ENCODE results near the gene ARHGAP26. TPM values are rescaled to one million over a fixed set of nuclear protein-coding genes. Genes with fewer than 3 reads are reported as not detected.

ARHGAP26 gene
- total and polyA plus RNA-seq, 7 experiments from 2014 or later, result 10.5 to 123 (median 22.7) TPM

GRCh38 chr5:142845402-142845921 is 75.3 kb downstream of the ARHGAP26 start:
- peaks cover 0 to 2% (median 0%) of the 10 kb centered on the region in 5 donors for H3K27me3 Mint-ChIP-seq
- POLR2A ChIA-PET, result interaction anchor here (0.7 kb wide), 1 partner anchor 81 kb away, joined by 3 read pairs; no protein-coding TSS in a partner anchor
- intact Hi-C loops (cut with micrococcal nuclease), result loop anchor here in 1 of 2 donors (5.0 kb wide), 1 partner anchor 73 kb away; the partner anchor contains the start of gene ARHGAP26

GRCh38 chr5:142845954-142846398 is 75.8 kb downstream of the ARHGAP26 start:
- no peaks in the 10 kb centered on the region for H3K36me3 ChIP-seq (ENCODE audit: control insufficient read depth in 2 of 3, insufficient read depth in 3 of 3, low read length in 3 of 3)
- H3K27ac ChIP-seq (ENCODE audit: low read depth, low read length), result no peak overlapping the region
- H3K9me3 ChIP-seq (ENCODE audit: control insufficient read depth in 2 of 3, low read length in 3 of 3), result no peaks in the 10 kb centered on the region
- ATAC-seq (peak; percentile 35), DNase-seq (no peak)
- Mint-ChIP-seq H3K4me1 (peaks cover 27 to 81% (median 67%) of the 10 kb centered on the region in 7 donors), H3K4me3 (peak overlapping the region in 3 of 10 donors; percentile 46 to 55 (median 48)), H3K36me3 (peaks cover 0 to 5% (median 0%) of the 10 kb centered on the region in 5 donors), H3K9me3 (no peaks in the 10 kb centered on the region), H3K27ac (peak overlapping the region in 6 of 9 donors; percentile 27 to 87 (median 58)), H3K27me3 (no peaks in the 10 kb centered on the region)
- no peak overlapping the region for H3K4me3 ChIP-seq (ENCODE audit: low read length)
- ChIA-PET POLR2A (interaction anchor here (0.7 kb wide), 1 partner anchor 81 kb away, joined by 3 read pairs; no protein-coding TSS in a partner anchor), CTCF (interaction anchor here (0.8 to 1.4 kb wide), 3 partner anchors 21 to 98 kb away, joined by 3 to 6 read pairs (median 3); no protein-coding TSS in a partner anchor)
- intact Hi-C loops (cut with micrococcal nuclease), result loop anchor here in 1 of 2 donors (5.0 kb wide), 1 partner anchor 74 kb away; the partner anchor contains the start of gene ARHGAP26
- H3K4me1 ChIP-seq (ENCODE audit: control insufficient read depth in 2 of 2, insufficient read depth in 2 of 2, low read length in 2 of 2), result peaks cover 11 to 43% of the 10 kb centered on the region in 2 donors
- no peaks in the 10 kb centered on the region for H3K27me3 ChIP-seq (ENCODE audit: control insufficient read depth in 2 of 2, insufficient read depth in 2 of 2, low read length in 2 of 2)

More at GRCh38 chr5:142845402-142845921, 75.3 kb downstream of the ARHGAP26 start:
- H3K27ac ChIP-seq (ENCODE audit: low read depth, low read length), result no peak overlapping the region
- no peak overlapping the region for H3K4me3 ChIP-seq (ENCODE audit: low read length)
- no peaks in the 10 kb centered on the region for H3K9me3 ChIP-seq (ENCODE audit: control insufficient read depth in 2 of 3, low read length in 3 of 3)
- H3K27me3 ChIP-seq (ENCODE audit: control insufficient read depth in 2 of 2, insufficient read depth in 2 of 2, low read length in 2 of 2), result no peaks in the 10 kb centered on the region
- Mint-ChIP-seq H3K36me3 (peaks cover 0 to 5% (median 0%) of the 10 kb centered on the region in 5 donors), H3K4me3 (peak overlapping the region; percentile 26 to 56 (median 48)), H3K4me1 (peaks cover 27 to 84% (median 68%) of the 10 kb centered on the region in 7 donors), H3K27ac (peak overlapping the region; percentile 34 to 87 (median 63)), H3K9me3 (no peaks in the 10 kb centered on the region)
- H3K36me3 ChIP-seq (ENCODE audit: control insufficient read depth in 2 of 3, insufficient read depth in 3 of 3, low read length in 3 of 3), result no peaks in the 10 kb centered on the region
- H3K4me1 ChIP-seq (ENCODE audit: control insufficient read depth in 2 of 2, insufficient read depth in 2 of 2, low read length in 2 of 2), result peaks cover 11 to 43% of the 10 kb centered on the region in 2 donors
- DNase-seq (peak in 3 of 9 donors; percentile 5 to 14 (median 8)), ATAC-seq (peak; percentile 49)
- CTCF ChIA-PET, result interaction anchor here (0.8 to 1.4 kb wide), 3 partner anchors 22 to 97 kb away, joined by 3 to 6 read pairs (median 3); no protein-coding TSS in a partner anchor

GRCh38 chr5:142846406-142846805 is 76.2 kb downstream of the ARHGAP26 start:
- peak overlapping the region in 4 of 9 donors; percentile 3 to 79 (median 24) for H3K27ac Mint-ChIP-seq
- H3K36me3 ChIP-seq (ENCODE audit: control insufficient read depth in 2 of 3, insufficient read depth in 3 of 3, low read length in 3 of 3), result no peaks in the 10 kb centered on the region
- CTCF ChIA-PET, result no interaction called here
- H3K9me3 ChIP-seq (ENCODE audit: control insufficient read depth in 2 of 3, low read length in 3 of 3), result no peaks in the 10 kb centered on the region
- no peaks in the 10 kb centered on the region for H3K9me3 Mint-ChIP-seq
- intact Hi-C loops (cut with micrococcal nuclease), result loop anchor here in 1 of 2 donors (5.0 kb wide), 1 partner anchor 74 kb away; the partner anchor contains the start of gene ARHGAP26
- ATAC-seq (peak; percentile 67), DNase-seq (no peak)
- H3K4me3 ChIP-seq (ENCODE audit: low read length), result no peak overlapping the region
- H3K4me3 Mint-ChIP-seq, result no peak overlapping the region
- no peaks in the 10 kb centered on the region for H3K27me3 ChIP-seq (ENCODE audit: control insufficient read depth in 2 of 2, insufficient read depth in 2 of 2, low read length in 2 of 2)
- POLR2A ChIA-PET, result no interaction called here
- H3K27ac ChIP-seq (ENCODE audit: low read depth, low read length), result no peak overlapping the region
- peaks cover 11 to 43% of the 10 kb centered on the region in 2 donors for H3K4me1 ChIP-seq (ENCODE audit: control insufficient read depth in 2 of 2, insufficient read depth in 2 of 2, low read length in 2 of 2)
- peaks cover 27 to 78% (median 63%) of the 10 kb centered on the region in 7 donors for H3K4me1 Mint-ChIP-seq
- H3K27me3 Mint-ChIP-seq, result no peaks in the 10 kb centered on the region
- H3K36me3 Mint-ChIP-seq, result peaks cover 0 to 5% (median 0%) of the 10 kb centered on the region in 5 donors

- DNase-seq (no peak), ATAC-seq (no peak)
- Mint-ChIP-seq H3K4me1 (peaks cover 27 to 75% (median 66%) of the 10 kb centered on the region in 7 donors), H3K9me3 (no peaks in the 10 kb centered on the region), H3K27me3 (no peaks in the 10 kb centered on the region), H3K36me3 (peaks cover 0 to 5% (median 0%) of the 10 kb centered on the region in 5 donors), H3K4me3 (no peak overlapping the region), H3K27ac (no peak overlapping the region)
- Histone ChIP-seq H3K4me1 (ENCODE audit: control insufficient read depth in 2 of 2, insufficient read depth in 2 of 2, low read length in 2 of 2) (peaks cover 11 to 43% of the 10 kb centered on the region in 2 donors), H3K4me3 (ENCODE audit: low read length) (no peak overlapping the region), H3K27me3 (ENCODE audit: control insufficient read depth in 2 of 2, insufficient read depth in 2 of 2, low read length in 2 of 2) (no peaks in the 10 kb centered on the region), H3K9me3 (ENCODE audit: control insufficient read depth in 2 of 3, low read length in 3 of 3) (no peaks in the 10 kb centered on the region), H3K27ac (ENCODE audit: low read depth, low read length) (no peak overlapping the region), H3K36me3 (ENCODE audit: control insufficient read depth in 2 of 3, insufficient read depth in 3 of 3, low read length in 3 of 3) (no peaks in the 10 kb centered on the region)
- intact Hi-C loops (cut with micrococcal nuclease), result loop anchor here in 1 of 2 donors (5.0 kb wide), 1 partner anchor 76 kb away; the partner anchor contains the start of gene ARHGAP26
- ChIA-PET POLR2A (no interaction called here), CTCF (interaction anchor here (1.3 kb wide), 1 partner anchor 78 kb away, joined by 3 read pairs; the partner anchor contains the start of gene ARHGAP26)
These were observed 78.0 kb downstream of the ARHGAP26 start for GRCh38 chr5:142847898-142848790.

GRCh38 chr5:142849466-142849865 is 79.3 kb downstream of the ARHGAP26 start:
- H3K36me3 ChIP-seq (ENCODE audit: control insufficient read depth in 2 of 3, insufficient read depth in 3 of 3, low read length in 3 of 3), result no peaks in the 10 kb centered on the region
- intact Hi-C loops (cut with micrococcal nuclease), result loop anchor here in 1 of 2 donors (5.0 kb wide), 1 partner anchor 77 kb away; the partner anchor contains the start of gene ARHGAP26
- ChIA-PET CTCF (no interaction called here), POLR2A (no interaction called here)
- peak overlapping the region in 2 of 9 donors; percentile 33 to 51 for H3K27ac Mint-ChIP-seq
- no peak overlapping the region for H3K4me3 ChIP-seq (ENCODE audit: low read length)
- no peaks in the 10 kb centered on the region for H3K27me3 Mint-ChIP-seq
- no peak overlapping the region for H3K4me3 Mint-ChIP-seq
- ATAC-seq, result no peak
- H3K4me1 ChIP-seq (ENCODE audit: control insufficient read depth in 2 of 2, insufficient read depth in 2 of 2, low read length in 2 of 2), result peaks cover 11 to 54% of the 10 kb centered on the region in 2 donors
- no peaks in the 10 kb centered on the region for H3K27me3 ChIP-seq (ENCODE audit: control insufficient read depth in 2 of 2, insufficient read depth in 2 of 2, low read length in 2 of 2)
- H3K4me1 Mint-ChIP-seq, result peaks cover 21 to 77% (median 62%) of the 10 kb centered on the region in 7 donors
- H3K9me3 Mint-ChIP-seq, result no peaks in the 10 kb centered on the region
- H3K36me3 Mint-ChIP-seq, result peaks cover 0 to 5% (median 0%) of the 10 kb centered on the region in 5 donors
- H3K9me3 ChIP-seq (ENCODE audit: control insufficient read depth in 2 of 3, low read length in 3 of 3), result no peaks in the 10 kb centered on the region
- DNase-seq, result no peak
- H3K27ac ChIP-seq (ENCODE audit: low read depth, low read length), result no peak overlapping the region

- Histone ChIP-seq H3K27ac (ENCODE audit: low read depth, low read length) (no peak overlapping the region), H3K9me3 (ENCODE audit: control insufficient read depth in 2 of 3, low read length in 3 of 3) (no peaks in the 10 kb centered on the region), H3K36me3 (ENCODE audit: control insufficient read depth in 2 of 3, insufficient read depth in 3 of 3, low read length in 3 of 3) (no peaks in the 10 kb centered on the region), H3K27me3 (ENCODE audit: control insufficient read depth in 2 of 2, insufficient read depth in 2 of 2, low read length in 2 of 2) (no peaks in the 10 kb centered on the region), H3K4me1 (ENCODE audit: control insufficient read depth in 2 of 2, insufficient read depth in 2 of 2, low read length in 2 of 2) (peaks cover 11 to 55% of the 10 kb centered on the region in 2 donors), H3K4me3 (ENCODE audit: low read length) (no peak overlapping the region)
- ATAC-seq, result no peak
- Mint-ChIP-seq H3K4me3 (no peak overlapping the region), H3K27ac (peak overlapping the region in 3 of 9 donors; percentile 33 to 51 (median 33)), H3K9me3 (no peaks in the 10 kb centered on the region), H3K4me1 (peaks cover 19 to 73% (median 58%) of the 10 kb centered on the region in 7 donors), H3K27me3 (no peaks in the 10 kb centered on the region), H3K36me3 (peaks cover 0 to 5% (median 0%) of the 10 kb centered on the region in 5 donors)
- POLR2A ChIA-PET, result no interaction called here
- no peak for DNase-seq
- CTCF ChIA-PET, result no interaction called here
- intact Hi-C loops (cut with micrococcal nuclease), result loop anchor here in 1 of 2 donors (5.0 kb wide), 1 partner anchor 78 kb away; the partner anchor contains the start of gene ARHGAP26
These were observed 79.7 kb downstream of the ARHGAP26 start for GRCh38 chr5:142849880-142850279.

Data from naive thymus-derived CD4-positive, alpha-beta T cell (primary cell).